K562 treated with DMSO at 1 percent for 24 hours (cell line): ENCODE measurements around the gene FBXO40. TPM values are rescaled to one million over a fixed set of nuclear protein-coding genes. Genes with fewer than 3 reads are reported as not detected.

Source experiments
- total RNA-seq: library from RNA; unstranded; fragments of 300-600 nt; gene quantifications from 2 replicates; pipeline ENCODE4 v1.2.3, GENCODE V29; 2022; ENCODE audit warnings: low read depth; ENCODE audit not compliant: insufficient read depth

FBXO40 gene, protein sequence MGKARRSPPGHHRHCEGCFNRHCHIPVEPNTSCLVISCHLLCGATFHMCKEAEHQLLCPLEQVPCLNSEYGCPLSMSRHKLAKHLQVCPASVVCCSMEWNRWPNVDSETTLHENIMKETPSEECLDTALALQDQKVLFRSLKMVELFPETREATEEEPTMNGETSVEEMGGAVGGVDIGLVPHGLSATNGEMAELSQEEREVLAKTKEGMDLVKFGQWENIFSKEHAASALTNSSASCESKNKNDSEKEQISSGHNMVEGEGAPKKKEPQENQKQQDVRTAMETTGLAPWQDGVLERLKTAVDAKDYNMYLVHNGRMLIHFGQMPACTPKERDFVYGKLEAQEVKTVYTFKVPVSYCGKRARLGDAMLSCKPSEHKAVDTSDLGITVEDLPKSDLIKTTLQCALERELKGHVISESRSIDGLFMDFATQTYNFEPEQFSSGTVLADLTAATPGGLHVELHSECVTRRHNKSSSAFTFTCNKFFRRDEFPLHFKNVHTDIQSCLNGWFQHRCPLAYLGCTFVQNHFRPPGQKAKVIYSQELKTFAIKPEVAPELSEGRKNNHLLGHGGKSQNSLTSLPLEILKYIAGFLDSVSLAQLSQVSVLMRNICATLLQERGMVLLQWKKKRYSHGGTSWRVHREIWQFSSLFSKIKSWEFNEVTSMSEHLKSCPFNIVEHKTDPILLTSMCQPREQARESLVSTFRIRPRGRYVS
- total RNA-seq, result not detected in 2 replicates

DNA sequence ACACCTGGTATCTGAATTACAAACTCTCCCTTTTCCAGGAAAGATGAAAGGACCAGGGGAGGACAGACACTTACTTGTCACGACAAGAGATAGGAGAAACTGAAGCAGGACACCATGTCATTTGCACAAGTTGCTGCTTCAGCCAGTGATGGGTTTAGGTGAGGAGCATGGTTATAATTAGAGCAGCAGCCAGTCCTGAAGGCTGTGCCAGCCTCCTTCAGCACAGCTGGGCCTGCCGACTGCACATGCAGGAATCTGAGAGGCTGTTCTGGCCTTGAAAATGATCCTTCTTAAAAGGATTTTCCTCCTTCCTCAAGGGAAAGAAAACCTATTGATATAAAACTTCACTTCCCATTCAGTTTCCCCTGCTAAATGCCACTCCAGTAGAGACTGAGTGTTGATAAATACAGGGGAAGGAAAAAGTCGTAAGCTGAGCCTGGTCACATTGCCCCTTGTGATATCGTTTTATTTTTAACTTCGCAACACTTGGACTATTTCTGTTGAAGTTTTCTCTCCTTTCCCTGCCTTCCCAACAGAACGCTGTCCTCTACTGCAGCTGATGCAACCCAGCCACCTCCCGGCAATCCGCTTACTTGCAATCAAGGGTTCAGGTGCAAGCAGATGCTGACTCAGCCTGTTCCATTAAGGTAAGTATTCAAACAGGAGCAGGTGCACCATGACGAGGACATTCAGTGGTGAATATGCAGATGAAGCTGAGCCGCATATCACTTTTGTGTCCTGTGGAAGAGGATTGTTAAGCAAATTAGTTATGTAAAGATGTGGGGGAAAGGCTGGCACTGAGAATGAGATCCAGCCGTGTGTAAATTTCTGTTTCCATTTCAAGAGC is at the start of gene FBXO40:
TSS of gene FBXO40 (plus strand) at position 524 of the 847 bp plus-strand sequence. CDS start 27,197 bp downstream, outside the sequence.

DNA sequence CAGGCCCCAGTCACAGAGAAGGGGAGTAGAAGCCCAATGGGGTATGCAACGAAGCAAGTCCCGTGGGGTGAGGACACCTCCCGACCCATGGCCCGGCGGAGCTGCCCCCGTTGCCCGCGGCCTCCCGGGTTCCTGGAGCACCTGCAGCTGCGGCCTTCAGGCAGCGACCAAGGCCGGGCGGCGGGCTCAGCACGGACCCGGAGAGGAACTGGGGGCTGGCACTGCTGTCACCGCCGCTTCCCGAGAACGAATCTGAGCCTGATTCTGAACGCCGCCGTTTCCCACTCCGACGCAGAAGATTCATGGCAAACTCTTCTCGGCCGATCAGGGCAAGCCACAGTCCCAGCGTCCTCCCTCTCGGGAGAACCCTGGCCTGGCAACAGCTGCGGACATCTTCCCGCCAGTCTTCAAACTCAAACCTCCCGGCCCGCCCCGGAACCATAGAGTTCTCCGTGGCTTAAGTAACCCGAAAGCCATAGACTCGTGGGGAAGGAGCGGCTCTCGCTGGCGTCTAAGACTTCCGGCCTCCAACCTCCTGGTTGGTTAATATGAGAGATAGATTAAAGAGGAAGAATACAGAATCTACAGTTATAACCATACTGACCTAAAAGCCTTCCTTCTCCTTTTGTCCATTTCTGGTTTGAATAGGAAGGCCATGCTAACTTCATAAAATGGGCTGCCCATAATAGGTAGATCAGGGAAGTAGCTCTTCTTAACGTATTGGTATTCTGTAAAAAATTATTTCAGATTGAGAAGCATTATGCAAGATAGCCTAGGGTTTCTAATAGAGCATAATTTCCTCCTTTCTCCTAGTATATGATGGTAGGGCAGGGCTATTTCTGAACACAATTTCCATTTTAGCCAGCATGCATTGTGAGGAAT is 47.4 kb upstream of the FBXO40 start, which contains the start of gene POLQ:
TSS of gene POLQ (minus strand) at position 415 of the 882 bp plus-strand sequence. CDS start at position 304, 111 bp downstream.

GRCh38 chr3:121567649-121568048 is 25.5 kb upstream of the FBXO40 start, which contains the start of gene ARGFX:
ARGFX (plus strand) TSS chr3:121567949; CDS start chr3:121570714, 2,765 bp downstream.

DNA sequence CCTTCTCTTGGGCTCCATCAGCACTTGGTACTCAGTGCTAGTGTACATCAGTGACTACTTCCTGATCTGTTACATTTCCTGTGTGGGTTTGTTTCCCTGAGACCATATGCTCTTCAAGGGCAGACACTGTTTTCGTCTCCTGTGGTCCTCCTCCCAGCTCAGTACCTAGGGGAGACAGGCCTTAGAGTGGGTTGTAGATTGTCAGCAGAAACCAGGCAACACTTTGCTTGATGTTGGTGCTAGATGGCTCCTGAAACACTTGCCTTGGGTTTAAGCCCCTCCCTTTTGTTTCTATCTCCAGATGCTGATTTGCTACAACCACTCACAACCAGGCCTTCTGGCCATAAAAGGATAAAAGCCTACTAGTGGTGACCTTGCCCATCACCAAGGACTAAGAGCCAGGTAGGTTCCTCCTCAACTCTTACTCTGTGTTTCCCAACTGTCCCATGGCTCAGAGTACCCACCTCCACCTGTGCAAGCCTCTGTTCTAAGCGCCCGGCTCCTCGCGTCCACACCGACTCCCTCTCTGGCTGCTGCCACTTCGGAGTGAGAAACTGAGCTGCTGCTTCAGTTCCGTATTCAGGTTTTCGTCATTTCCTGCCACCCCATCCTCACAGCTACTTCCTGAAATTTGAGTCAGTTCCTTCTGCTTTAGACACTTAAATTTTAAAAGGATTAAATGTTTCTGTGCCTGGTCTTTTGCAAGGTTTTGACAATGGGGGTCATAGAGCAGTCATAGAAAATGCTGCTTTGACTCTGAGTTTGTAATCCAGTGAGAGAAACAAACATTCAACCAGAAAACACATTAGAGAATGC is 67.4 kb downstream of the FBXO40 start, which contains the start of gene HCLS1:
TSS of gene HCLS1 (minus strand) at position 548 of the 816 bp plus-strand sequence. CDS start 2,556 bp downstream, outside the sequence.

Other genes starting within 250 kb of the FBXO40 start
- 4.1 and 4.5 TPM in 2 replicates for gene POLQ, start 47.4 kb upstream of the FBXO40 start, total RNA-seq
- not detected in 2 replicates for gene ARGFX, start 25.4 kb upstream of the FBXO40 start, total RNA-seq
- gene HCLS1, start 67.5 kb downstream of the FBXO40 start, total RNA-seq, result 56.0 and 57.4 TPM in 2 replicates
- gene GOLGB1, start 156.4 kb downstream of the FBXO40 start, total RNA-seq, result 7.9 and 11.3 TPM in 2 replicates
- 17.3 and 17.8 TPM in 2 replicates for gene IQCB1, start 241.7 kb downstream of the FBXO40 start, total RNA-seq
- 7.9 and 8.5 TPM in 2 replicates for gene EAF2, start 241.8 kb downstream of the FBXO40 start, total RNA-seq